Measurements from ENCODE around the gene RGL2.
A peak's percentile ranks its signal among the peaks of the same experiment; 100 is the strongest.
"Not testable (repeated sequence)": the region's sequence is repeated elsewhere in the genome, so short reads cannot be mapped to it uniquely, and the experiment has no call there.

The RGL2 gene

GRCh38 chr6:33271468-33272274 lies 27.1 kb downstream of the RGL2 start, which contains the start of the genes RPS18 and VPS52:
Gene RPS18, plus strand, starts transcription at chr6:33272075. Its CDS starts 45 bp downstream, at chr6:33272120.
Gene VPS52, minus strand, starts transcription at chr6:33271876. Its CDS starts 201 bp downstream, at chr6:33271675.
- Histone ChIP-seq H3K79me2 (ENCODE audit: low read length) (peaks cover 55% of the 10 kb centered on the region), H2AFZ (ENCODE audit: low read depth, low read length) (peak within 1 kb of the TSS; percentile 99), H3K9me3 (ENCODE audit: insufficient read depth, low read length) (no peaks in the 10 kb centered on the region), H3K4me1 (ENCODE audit: low read length) (peaks cover 40% of the 10 kb centered on the region), H3K9ac (ENCODE audit: low read length) (peak within 1 kb of the TSS; percentile 100), H3K27me3 (ENCODE audit: low read depth, low read length) (no peaks in the 10 kb centered on the region), H3K4me3 (ENCODE audit: low read length) (peak within 1 kb of the TSS; percentile 97), H3K4me2 (ENCODE audit: low read length) (peak within 1 kb of the TSS; percentile 96), H3K27ac (ENCODE audit: low read length) (peak within 1 kb of the TSS; percentile 78), H4K20me1 (ENCODE audit: insufficient read depth, low read length) (peaks cover 39% of the 10 kb centered on the region), H3K36me3 (replicated peaks; ENCODE audit: low read depth, low read length) (peaks cover 45% of the 10 kb centered on the region)
- no peak for TF ChIP-seq EZH2phosphoT487 (IDR thresholded peaks at IDR 0.05; ENCODE audit: low read depth)
- TF ChIP-seq, protein P1, sequence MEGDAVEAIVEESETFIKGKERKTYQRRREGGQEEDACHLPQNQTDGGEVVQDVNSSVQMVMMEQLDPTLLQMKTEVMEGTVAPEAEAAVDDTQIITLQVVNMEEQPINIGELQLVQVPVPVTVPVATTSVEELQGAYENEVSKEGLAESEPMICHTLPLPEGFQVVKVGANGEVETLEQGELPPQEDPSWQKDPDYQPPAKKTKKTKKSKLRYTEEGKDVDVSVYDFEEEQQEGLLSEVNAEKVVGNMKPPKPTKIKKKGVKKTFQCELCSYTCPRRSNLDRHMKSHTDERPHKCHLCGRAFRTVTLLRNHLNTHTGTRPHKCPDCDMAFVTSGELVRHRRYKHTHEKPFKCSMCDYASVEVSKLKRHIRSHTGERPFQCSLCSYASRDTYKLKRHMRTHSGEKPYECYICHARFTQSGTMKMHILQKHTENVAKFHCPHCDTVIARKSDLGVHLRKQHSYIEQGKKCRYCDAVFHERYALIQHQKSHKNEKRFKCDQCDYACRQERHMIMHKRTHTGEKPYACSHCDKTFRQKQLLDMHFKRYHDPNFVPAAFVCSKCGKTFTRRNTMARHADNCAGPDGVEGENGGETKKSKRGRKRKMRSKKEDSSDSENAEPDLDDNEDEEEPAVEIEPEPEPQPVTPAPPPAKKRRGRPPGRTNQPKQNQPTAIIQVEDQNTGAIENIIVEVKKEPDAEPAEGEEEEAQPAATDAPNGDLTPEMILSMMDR (IDR thresholded peaks at IDR 0.05; ENCODE audit: low read depth, low read length) = no peak

GRCh38 chr6:33271117-33271467 lies 27.6 kb downstream of the RGL2 start:
- peak overlapping the region; percentile 100 for H3K9ac ChIP-seq (ENCODE audit: low read length)
- no peaks in the 10 kb centered on the region for H3K27me3 ChIP-seq (ENCODE audit: low read depth, low read length)
- peak overlapping the region; percentile 96 for H3K4me2 ChIP-seq (ENCODE audit: low read length)
- peak overlapping the region; percentile 99 for H2AFZ ChIP-seq (ENCODE audit: low read depth, low read length)
- peak overlapping the region; percentile 78 for H3K27ac ChIP-seq (ENCODE audit: low read length)
- no peaks in the 10 kb centered on the region for H3K9me3 ChIP-seq (ENCODE audit: insufficient read depth, low read length)
- peaks cover 40% of the 10 kb centered on the region for H3K36me3 ChIP-seq (replicated peaks; ENCODE audit: low read depth, low read length)
- TF ChIP-seq, protein P1 (IDR thresholded peaks at IDR 0.05; ENCODE audit: low read depth, low read length) = no peak
- TF ChIP-seq EZH2phosphoT487 (IDR thresholded peaks at IDR 0.05; ENCODE audit: low read depth) = no peak
- peaks cover 55% of the 10 kb centered on the region for H3K79me2 ChIP-seq (ENCODE audit: low read length)
- H3K4me3 ChIP-seq (ENCODE audit: low read length) = peak overlapping the region; percentile 97
- H4K20me1 ChIP-seq (ENCODE audit: insufficient read depth, low read length) = peaks cover 33% of the 10 kb centered on the region
- peaks cover 35% of the 10 kb centered on the region for H3K4me1 ChIP-seq (ENCODE audit: low read length)

GRCh38 chr6:33264015-33264414 lies 34.7 kb downstream of the RGL2 start:
- H3K9me3 ChIP-seq (ENCODE audit: insufficient read depth, low read length) = no peaks in the 10 kb centered on the region
- H3K4me2 ChIP-seq (ENCODE audit: low read length) = no peak overlapping the region
- H3K36me3 ChIP-seq (replicated peaks; ENCODE audit: low read depth, low read length) = no peaks in the 10 kb centered on the region
- H3K27me3 ChIP-seq (ENCODE audit: low read depth, low read length) = no peaks in the 10 kb centered on the region
- no peak for TF ChIP-seq EZH2phosphoT487 (IDR thresholded peaks at IDR 0.05; ENCODE audit: low read depth)
- H3K9ac ChIP-seq (ENCODE audit: low read length) = no peak overlapping the region
- no peaks in the 10 kb centered on the region for H3K4me1 ChIP-seq (ENCODE audit: low read length)
- H4K20me1 ChIP-seq (ENCODE audit: insufficient read depth, low read length) = no peaks in the 10 kb centered on the region
- no peak overlapping the region for H3K4me3 ChIP-seq (ENCODE audit: low read length)
- H3K27ac ChIP-seq (ENCODE audit: low read length) = no peak overlapping the region
- H3K79me2 ChIP-seq (ENCODE audit: low read length) = no peaks in the 10 kb centered on the region
- no peak overlapping the region for H2AFZ ChIP-seq (ENCODE audit: low read depth, low read length)

DNA sequence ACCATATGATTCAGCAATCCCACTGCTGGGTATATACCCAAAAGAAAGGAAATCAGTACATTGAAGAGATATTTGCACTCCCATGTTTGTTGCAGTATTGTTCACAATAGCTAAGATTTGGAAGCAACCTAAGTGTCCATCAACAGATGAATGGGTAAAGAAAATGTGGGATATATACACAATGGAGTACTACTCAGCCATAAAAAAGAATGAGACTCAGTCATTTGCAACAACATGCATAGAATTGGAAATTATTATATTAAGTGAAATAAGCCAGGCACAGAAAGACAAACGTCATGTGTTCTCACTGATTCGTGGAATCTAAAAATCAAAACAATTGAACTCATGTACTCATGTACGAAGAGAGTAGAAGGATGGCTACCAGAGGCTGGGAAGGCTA lies 36.3 kb downstream of the RGL2 start:
- H4K20me1 ChIP-seq (ENCODE audit: insufficient read depth, low read length); H3K4me1 ChIP-seq (ENCODE audit: low read length); H3K79me2 ChIP-seq (ENCODE audit: low read length); H3K9ac ChIP-seq (ENCODE audit: low read length); H2AFZ ChIP-seq (ENCODE audit: low read depth, low read length); H3K9me3 ChIP-seq (ENCODE audit: insufficient read depth, low read length); H3K4me3 ChIP-seq (ENCODE audit: low read length); H3K36me3 ChIP-seq (replicated peaks; ENCODE audit: low read depth, low read length); H3K27ac ChIP-seq (ENCODE audit: low read length); H3K4me2 ChIP-seq (ENCODE audit: low read length); H3K27me3 ChIP-seq (ENCODE audit: low read depth, low read length): not testable (repeated sequence)

- Histone ChIP-seq H3K36me3 (replicated peaks; ENCODE audit: low read depth, low read length) (no peaks in the 10 kb centered on the region), H3K4me3 (ENCODE audit: low read length) (no peak overlapping the region)
Measured at GRCh38 chr6:33259032-33259431, 39.7 kb downstream of the RGL2 start.

More at GRCh38 chr6:33259032-33259431, 39.7 kb downstream of the RGL2 start:
- no peak for TF ChIP-seq EZH2phosphoT487 (IDR thresholded peaks at IDR 0.05; ENCODE audit: low read depth)
- TF ChIP-seq, protein P1 (IDR thresholded peaks at IDR 0.05; ENCODE audit: low read depth, low read length) = no peak
- no peak overlapping the region for H3K4me2 ChIP-seq (ENCODE audit: low read length)
- no peaks in the 10 kb centered on the region for H4K20me1 ChIP-seq (ENCODE audit: insufficient read depth, low read length)
- H3K79me2 ChIP-seq (ENCODE audit: low read length) = no peaks in the 10 kb centered on the region
- no peaks in the 10 kb centered on the region for H3K4me1 ChIP-seq (ENCODE audit: low read length)
- no peak overlapping the region for H3K27ac ChIP-seq (ENCODE audit: low read length)
- no peak overlapping the region for H2AFZ ChIP-seq (ENCODE audit: low read depth, low read length)
- no peak overlapping the region for H3K9ac ChIP-seq (ENCODE audit: low read length)
- H3K27me3 ChIP-seq (ENCODE audit: low read depth, low read length) = no peaks in the 10 kb centered on the region
- no peaks in the 10 kb centered on the region for H3K9me3 ChIP-seq (ENCODE audit: insufficient read depth, low read length)
